Measurements from ENCODE around the gene CALML5. TPM values are rescaled to one million over a fixed set of nuclear protein-coding genes. Genes with fewer than 3 reads are reported as not detected.

Gene CALML5
- total and polyA plus RNA-seq, 8 donors, result 0.92 to 16.2 (median 2.4) TPM; not detected in 5

DNA sequence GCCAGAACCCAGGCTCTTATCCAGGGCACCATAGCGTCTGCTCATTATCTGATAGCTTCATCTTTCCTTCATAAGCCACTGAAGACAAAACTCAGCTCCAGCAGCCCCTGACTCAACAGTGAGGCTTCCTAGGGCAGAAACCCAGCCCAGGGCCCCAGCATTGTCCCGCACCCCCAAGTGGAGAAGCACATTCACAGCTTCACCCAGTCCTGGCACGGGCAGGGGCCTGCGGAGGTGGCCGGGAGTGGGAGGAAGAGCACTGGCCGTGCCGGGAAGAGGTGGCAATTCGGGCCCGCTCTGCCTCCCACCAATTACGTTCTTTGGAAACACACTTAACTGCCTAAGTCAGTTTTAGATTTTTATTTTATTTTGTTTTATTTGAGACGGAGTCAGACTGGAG is 10.3 kb upstream of the CALML5 start:
- TF ChIP-seq POLR2A (IDR thresholded peaks at IDR 0.05) (no peak), POLR2AphosphoS5 (IDR thresholded peaks at IDR 0.05) (no peak), EP300 (IDR thresholded peaks at IDR 0.05) (no peak)
- TF ChIP-seq, protein P1, sequence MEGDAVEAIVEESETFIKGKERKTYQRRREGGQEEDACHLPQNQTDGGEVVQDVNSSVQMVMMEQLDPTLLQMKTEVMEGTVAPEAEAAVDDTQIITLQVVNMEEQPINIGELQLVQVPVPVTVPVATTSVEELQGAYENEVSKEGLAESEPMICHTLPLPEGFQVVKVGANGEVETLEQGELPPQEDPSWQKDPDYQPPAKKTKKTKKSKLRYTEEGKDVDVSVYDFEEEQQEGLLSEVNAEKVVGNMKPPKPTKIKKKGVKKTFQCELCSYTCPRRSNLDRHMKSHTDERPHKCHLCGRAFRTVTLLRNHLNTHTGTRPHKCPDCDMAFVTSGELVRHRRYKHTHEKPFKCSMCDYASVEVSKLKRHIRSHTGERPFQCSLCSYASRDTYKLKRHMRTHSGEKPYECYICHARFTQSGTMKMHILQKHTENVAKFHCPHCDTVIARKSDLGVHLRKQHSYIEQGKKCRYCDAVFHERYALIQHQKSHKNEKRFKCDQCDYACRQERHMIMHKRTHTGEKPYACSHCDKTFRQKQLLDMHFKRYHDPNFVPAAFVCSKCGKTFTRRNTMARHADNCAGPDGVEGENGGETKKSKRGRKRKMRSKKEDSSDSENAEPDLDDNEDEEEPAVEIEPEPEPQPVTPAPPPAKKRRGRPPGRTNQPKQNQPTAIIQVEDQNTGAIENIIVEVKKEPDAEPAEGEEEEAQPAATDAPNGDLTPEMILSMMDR (IDR thresholded peaks at IDR 0.05), result no peak
- Histone ChIP-seq H3K27ac (no peak overlapping the region), H3K27me3 (no peaks in the 10 kb centered on the region), H3K9me3 (no peaks in the 10 kb centered on the region), H3K36me3 (no peaks in the 10 kb centered on the region), H3K4me1 (peaks cover 0 to 23% (median 14%) of the 10 kb centered on the region in 4 donors), H3K4me3 (no peak overlapping the region)
- 94 to 96% (median 96%) methylated on average over 11 of the region's 11 CpGs for WGBS, 5 donors
- DNase-seq, result no peak
- intact Hi-C loops (cut with DNase I; ENCODE audit: low total_unique reads), result no loop called here

DNA sequence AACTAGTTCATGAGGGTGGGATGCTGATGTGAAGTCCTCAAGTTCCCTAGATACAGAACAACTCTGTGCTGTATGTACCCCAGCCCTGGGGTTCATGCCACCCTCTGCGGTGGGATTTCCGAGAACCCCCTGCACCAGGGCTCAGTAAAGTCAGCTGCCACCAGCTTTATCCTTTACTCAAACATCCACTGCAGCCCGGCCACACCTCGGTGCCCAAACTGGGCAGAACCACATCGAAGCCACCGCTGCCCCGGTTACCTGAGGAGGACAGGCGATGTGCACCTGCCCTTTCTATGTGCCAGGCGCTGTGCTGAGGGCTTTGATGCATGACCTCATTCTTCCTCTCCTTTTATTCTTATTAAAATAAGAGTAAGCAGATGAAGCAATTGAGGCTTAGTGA is 9.9 kb upstream of the CALML5 start:
- intact Hi-C loops (cut with DNase I; ENCODE audit: low total_unique reads), result no loop called here
- 87 to 94% (median 93%) methylated on average over 9 of the region's 9 CpGs for WGBS, 5 donors
- no peak for DNase-seq

DNA sequence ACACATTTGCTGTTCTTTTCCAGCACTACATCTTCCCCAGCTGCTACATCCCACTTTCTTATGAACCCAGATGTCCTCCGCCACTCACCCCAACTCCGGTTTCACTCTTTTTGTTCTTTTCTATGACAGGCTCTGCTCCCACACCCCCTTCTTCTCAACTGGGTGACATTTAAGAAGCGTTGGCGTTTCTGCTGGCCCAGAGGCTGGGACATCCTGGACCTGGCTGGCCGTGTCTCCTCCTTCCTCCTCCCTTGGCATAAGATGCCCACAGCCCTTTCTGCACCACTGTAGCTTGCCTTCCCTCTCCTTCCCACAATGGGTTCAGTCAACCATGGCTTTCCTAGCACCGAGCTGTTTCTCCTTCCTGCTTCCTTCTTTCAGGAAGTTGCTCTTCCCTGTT is 9.4 kb upstream of the CALML5 start:
- H3K4me3 ChIP-seq, result no peak overlapping the region
- H3K27ac ChIP-seq, result no peak overlapping the region
- WGBS, 5 donors, result 92 to 95% (median 95%) methylated on average over 6 of the region's 6 CpGs
- H3K4me1 ChIP-seq, result peaks cover 8 to 31% (median 21%) of the 10 kb centered on the region in 4 donors
- no peaks in the 10 kb centered on the region for H3K9me3 ChIP-seq
- intact Hi-C loops (cut with DNase I; ENCODE audit: low total_unique reads), result no loop called here
- TF ChIP-seq POLR2A (IDR thresholded peaks at IDR 0.05), result no peak
- TF ChIP-seq, protein P1 (IDR thresholded peaks at IDR 0.05), result no peak
- no peak for TF ChIP-seq POLR2AphosphoS5 (IDR thresholded peaks at IDR 0.05)
- TF ChIP-seq EP300 (IDR thresholded peaks at IDR 0.05), result no peak
- no peak for DNase-seq
- no peaks in the 10 kb centered on the region for H3K27me3 ChIP-seq
- H3K36me3 ChIP-seq, result no peaks in the 10 kb centered on the region

More for the DNA sequence above, 9.9 kb upstream of the CALML5 start:
- Histone ChIP-seq H3K36me3 (no peaks in the 10 kb centered on the region), H3K4me1 (peaks cover 4 to 27% (median 16%) of the 10 kb centered on the region in 4 donors), H3K4me3 (no peak overlapping the region), H3K27ac (no peak overlapping the region), H3K27me3 (no peaks in the 10 kb centered on the region), H3K9me3 (no peaks in the 10 kb centered on the region)
- TF ChIP-seq POLR2AphosphoS5 (IDR thresholded peaks at IDR 0.05) (no peak), POLR2A (IDR thresholded peaks at IDR 0.05) (no peak)
- TF ChIP-seq, protein P1 (IDR thresholded peaks at IDR 0.05), result no peak

GRCh38 chr10:5508161-5508604 is 8.8 kb upstream of the CALML5 start:
- Histone ChIP-seq H3K9me3 (no peaks in the 10 kb centered on the region), H3K36me3 (no peaks in the 10 kb centered on the region), H3K4me1 (peaks cover 13 to 37% (median 24%) of the 10 kb centered on the region in 4 donors), H3K27ac (no peak overlapping the region), H3K4me3 (no peak overlapping the region), H3K27me3 (no peaks in the 10 kb centered on the region)
- intact Hi-C loops (cut with DNase I; ENCODE audit: low total_unique reads), result no loop called here
- TF ChIP-seq POLR2A (IDR thresholded peaks at IDR 0.05) (no peak), EP300 (IDR thresholded peaks at IDR 0.05) (no peak), POLR2AphosphoS5 (IDR thresholded peaks at IDR 0.05) (no peak)
- TF ChIP-seq, protein P1 (IDR thresholded peaks at IDR 0.05), result no peak
- no peak for DNase-seq
- WGBS, 5 donors, result 92 to 94% (median 92%) methylated on average over 16 to 18 of the region's 18 CpGs

All from stomach (tissue), 9 donors.